Measurements from ENCODE around the gene CCL27. TPM values are rescaled to one million over a fixed set of nuclear protein-coding genes. Genes with fewer than 3 reads are reported as not detected.

The CCL27 gene
- total and polyA plus RNA-seq, 2 of the 8 experiments (the other 6 are each of a cell fraction or from before 2014, with no cell fraction given): 0.42 TPM; not detected in 1

DNA sequence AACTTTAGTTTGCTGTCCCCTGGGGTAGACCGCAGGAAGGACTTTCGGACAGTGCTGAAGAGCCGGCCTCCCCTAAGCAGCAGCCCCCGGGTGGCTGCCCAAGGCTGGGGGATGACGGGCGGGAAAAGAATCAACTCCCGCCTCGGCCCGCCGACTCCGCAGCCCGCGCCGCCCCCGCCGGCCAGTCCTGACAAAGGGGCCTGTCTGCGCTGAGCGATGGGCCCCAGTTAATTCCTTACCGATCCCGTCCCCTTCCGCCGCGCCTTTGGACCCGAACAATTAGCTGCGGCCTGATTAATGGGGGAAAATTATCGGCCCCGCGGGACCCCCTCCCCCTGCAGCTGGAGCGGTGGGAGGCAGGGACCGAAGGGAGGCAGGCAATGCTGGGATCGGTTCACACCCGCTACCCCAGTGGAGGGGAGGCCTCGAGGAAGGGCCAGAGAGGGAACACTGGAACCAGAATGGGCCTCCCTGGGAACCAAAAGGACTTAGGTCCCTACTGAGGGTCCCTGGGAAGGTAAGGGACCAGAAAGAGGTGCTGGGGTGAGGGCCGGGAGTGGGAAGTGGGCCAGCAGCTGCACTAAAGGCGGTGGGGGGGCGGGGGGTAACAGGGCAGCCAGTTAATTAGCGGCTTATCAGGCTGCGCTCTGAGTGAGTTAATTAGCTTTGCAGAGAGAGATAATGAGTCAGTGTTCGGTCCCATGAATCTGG lies 37.8 kb downstream of the CCL27 start:
- H3K4me3 ChIP-seq (ENCODE audit: extremely low read depth in 1 of 4, insufficient read depth in 2 of 4, low read depth in 3 of 4, low read length in 4 of 4): peak overlapping the region in 3 of 4 experiments; percentile 9 to 51 (median 32); a peak in 6 of 8 replicates
- TF ChIP-seq EGR1 (IDR thresholded peaks at IDR 0.05; ENCODE audit: borderline replicate concordance, low read depth, low read length): peak; percentile 38; the same call in 1 of the 2 replicates
- TF ChIP-seq POLR2A (IDR thresholded peaks at IDR 0.05; ENCODE audit: control extremely low read depth in 1 of 2, low read depth in 2 of 2, low read length in 2 of 2): no peak
- TF ChIP-seq, protein P1, sequence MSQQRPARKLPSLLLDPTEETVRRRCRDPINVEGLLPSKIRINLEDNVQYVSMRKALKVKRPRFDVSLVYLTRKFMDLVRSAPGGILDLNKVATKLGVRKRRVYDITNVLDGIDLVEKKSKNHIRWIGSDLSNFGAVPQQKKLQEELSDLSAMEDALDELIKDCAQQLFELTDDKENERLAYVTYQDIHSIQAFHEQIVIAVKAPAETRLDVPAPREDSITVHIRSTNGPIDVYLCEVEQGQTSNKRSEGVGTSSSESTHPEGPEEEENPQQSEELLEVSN (IDR thresholded peaks at IDR 0.05): peak; percentile 29; the same call in 1 of the 2 replicates
- peak; percentile 59 for TF ChIP-seq EZH2 (IDR thresholded peaks at IDR 0.05; ENCODE audit: low read depth, low read length, severe bottlenecking)
- peak; percentile 67; the same call in 1 of the 2 replicates for TF ChIP-seq SUZ12 (IDR thresholded peaks at IDR 0.05; ENCODE audit: low read length)
- no peak for TF ChIP-seq USF2 (IDR thresholded peaks at IDR 0.05; ENCODE audit: low read length)
- no peak overlapping the region for H2BK12ac ChIP-seq (ENCODE audit: low read depth, low read length)
- no peak overlapping the region for H3K14ac ChIP-seq (ENCODE audit: insufficient read length)
- no peak overlapping the region for H4K8ac ChIP-seq (ENCODE audit: extremely low read depth, insufficient read depth, low read length)
- H2BK20ac ChIP-seq (ENCODE audit: low read length): no peak overlapping the region
- peaks cover 0 to 5% of the 10 kb centered on the region in 2 experiments for H4K20me1 ChIP-seq (replicated peaks in 1 of 2; ENCODE audit: control insufficient read depth in 1 of 2, insufficient read depth in 2 of 2, low read length in 2 of 2)
- CTCF ChIA-PET (ENCODE audit: partially characterized antibody): interaction anchor here (0.8 to 2.7 kb wide), 10 partner anchors 9 to 77 kb away, joined by 3 to 31 read pairs (median 5); partner anchors contain the start of gene RPP25L
- no peak overlapping the region for H2BK120ac ChIP-seq (replicated peaks; ENCODE audit: low read depth, low read length)
- peaks cover 2 to 16% (median 6%) of the 10 kb centered on the region in 4 experiments for H3K4me1 ChIP-seq (replicated peaks in 1 of 4; ENCODE audit: control insufficient read depth in 3 of 4, insufficient read depth in 4 of 4, low read length in 3 of 4)
- peaks cover 16% of the 10 kb centered on the region for H3K23me2 ChIP-seq (ENCODE audit: low read depth, low read length)
- 14% methylated on average over 30 of the region's 39 CpGs; no CpG with 5 or more reads in 1 of the 2 experiments for WGBS, 2 experiments (ENCODE audit: extremely low coverage in 1 of 2, insufficient coverage in 1 of 2, insufficient read length in 1 of 2, insufficient replicate concordance in 2 of 2, low coverage in 1 of 2, low lambda C conversion rate in 2 of 2, missing lambda C conversion rate in 1 of 2)
- FAIRE-seq (no peak), DNase-seq (ENCODE audit: low read depth in 1 of 2, low spot score in 2 of 2) (peak in 1 of 2 experiments; percentile 58)
- no peak overlapping the region for H3K23ac ChIP-seq (ENCODE audit: insufficient read length)
- H3K36me3 ChIP-seq (ENCODE audit: control insufficient read depth in 2 of 4, insufficient read depth in 4 of 4, low read length in 3 of 4): no peaks in the 10 kb centered on the region; a peak in 1 of 8 replicates
- H3K56ac ChIP-seq (replicated peaks; ENCODE audit: insufficient read length, low read depth, low read length): no peak overlapping the region
- H2AK5ac ChIP-seq (ENCODE audit: low read depth, low read length): no peak overlapping the region
- no peak overlapping the region; the same call in 1 of the 2 replicates for H3K18ac ChIP-seq (ENCODE audit: extremely low read depth, low read length)
- H4K91ac ChIP-seq (replicated peaks; ENCODE audit: insufficient read length, low read length): no peak overlapping the region
- peaks cover 54 to 80% (median 77%) of the 10 kb centered on the region in 4 experiments for H3K27me3 ChIP-seq (replicated peaks in 1 of 4; ENCODE audit: control insufficient read depth in 3 of 4, extremely low read depth in 1 of 4, insufficient read depth in 3 of 4, low read length in 3 of 4)
- no peak overlapping the region for H2BK15ac ChIP-seq (ENCODE audit: low read length)
- no peaks in the 10 kb centered on the region for H3K79me2 ChIP-seq (ENCODE audit: control insufficient read depth in 1 of 2, insufficient read depth in 2 of 2, low read length in 2 of 2)
- H3K79me1 ChIP-seq (ENCODE audit: low read depth, low read length): no peaks in the 10 kb centered on the region; the same call in 1 of the 2 replicates
- H3K4ac ChIP-seq (replicated peaks; ENCODE audit: insufficient read length, low read depth, low read length): no peak overlapping the region
- peak overlapping the region; percentile 46 to 68 for H3K4me2 ChIP-seq (ENCODE audit: insufficient read depth in 1 of 2, low read depth in 2 of 2, low read length in 2 of 2)
- POLR2A ChIA-PET (ENCODE audit: partially characterized antibody): interaction anchor here (1.4 to 2.6 kb wide), 2 partner anchors 9 to 12 kb away, joined by 5 to 12 read pairs; partner anchors contain the start of gene SIGMAR1
- no peak overlapping the region; the same call in 1 of the 2 replicates for H2AFZ ChIP-seq (ENCODE audit: low read length)
- peak overlapping the region; percentile 10 for H4K5ac ChIP-seq (ENCODE audit: insufficient read length, low read depth, low read length)
- no peak overlapping the region; a peak in 1 of 7 replicates for H3K9ac ChIP-seq (replicated peaks in 1 of 4; ENCODE audit: extremely low read depth in 1 of 4, low read depth in 3 of 4, low read length in 3 of 4)
- H2BK5ac ChIP-seq (ENCODE audit: low read depth, low read length): no peak overlapping the region
- H3K27ac ChIP-seq (ENCODE audit: low read depth, low read length): no peak overlapping the region
- H3K9me3 ChIP-seq (ENCODE audit: insufficient read depth in 2 of 2, low read depth in 1 of 2, low read length in 1 of 2): no peaks in the 10 kb centered on the region

All from H1 (cell line).